BLaER1 (cell line): Measurements from ENCODE around the gene KLHL30.

Experiments
- H3K27ac ChIP-seq: shearing (Covaris generic); formaldehyde crosslinking; 2 replicates; pipeline ENCODE4 v1.8.1; 2022
- H3K27me3 ChIP-seq: shearing (Covaris generic); formaldehyde crosslinking; 2 replicates; pipeline ENCODE4 v1.8.1; 2022
- H3K36me3 ChIP-seq: shearing (Covaris generic); formaldehyde crosslinking; 2 replicates; pipeline ENCODE4 v1.8.1; 2022
- H3K4me1 ChIP-seq: shearing (Covaris generic); formaldehyde crosslinking; 2 replicates; pipeline ENCODE4 v1.8.1; 2022
- H3K4me2 ChIP-seq: shearing (Covaris generic); formaldehyde crosslinking; 2 replicates; pipeline ENCODE4 v1.8.1; 2022
- H3K4me3 ChIP-seq: shearing (Covaris generic); formaldehyde crosslinking; 2 replicates; pipeline ENCODE4 v1.8.1; 2022
- H3K9ac ChIP-seq: shearing (Covaris generic); formaldehyde crosslinking; 2 replicates; pipeline ENCODE4 v1.8.1; 2022
- H3K9me3 ChIP-seq: shearing (Covaris generic); formaldehyde crosslinking; 2 replicates; pipeline ENCODE4 v1.8.1; 2022
- H4K20me1 ChIP-seq: shearing (Covaris generic); formaldehyde crosslinking; 2 replicates; pipeline ENCODE4 v1.8.1; 2022
- Cebpa-rat ChIP-seq: shearing (Covaris generic); IDR thresholded peaks from 2 replicates; pipeline ENCODE4 v1.8.1; 2022

KLHL30 gene

DNA sequence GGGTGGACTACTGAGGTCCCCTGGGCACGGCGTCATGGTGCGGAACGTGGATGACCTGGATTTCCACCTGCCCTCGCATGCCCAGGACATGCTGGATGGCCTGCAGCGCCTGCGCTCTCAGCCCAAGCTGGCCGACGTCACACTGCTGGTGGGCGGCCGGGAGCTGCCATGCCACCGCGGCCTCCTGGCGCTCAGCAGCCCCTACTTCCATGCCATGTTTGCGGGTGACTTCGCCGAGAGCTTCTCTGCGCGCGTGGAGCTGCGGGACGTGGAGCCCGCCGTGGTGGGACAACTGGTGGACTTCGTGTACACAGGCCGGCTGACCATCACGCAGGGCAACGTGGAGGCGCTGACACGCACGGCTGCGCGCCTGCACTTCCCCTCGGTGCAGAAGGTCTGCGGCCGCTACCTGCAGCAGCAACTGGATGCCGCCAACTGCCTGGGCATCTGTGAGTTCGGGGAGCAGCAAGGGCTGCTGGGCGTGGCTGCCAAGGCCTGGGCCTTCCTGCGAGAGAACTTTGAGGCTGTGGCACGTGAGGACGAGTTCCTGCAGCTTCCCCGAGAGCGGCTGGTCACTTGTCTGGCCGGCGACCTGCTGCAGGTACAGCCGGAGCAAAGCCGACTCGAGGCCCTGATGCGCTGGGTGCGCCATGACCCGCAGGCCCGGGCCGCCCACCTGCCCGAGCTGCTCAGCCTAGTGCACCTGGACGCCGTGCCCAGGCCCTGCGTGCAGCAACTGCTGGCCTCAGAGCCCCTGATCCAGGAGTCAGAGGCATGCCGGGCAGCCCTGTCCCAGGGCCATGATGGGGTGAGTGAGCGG lies 2.5 kb downstream of the KLHL30 start:
- Histone ChIP-seq H3K4me1 (peaks cover 97% of the 10 kb centered on the region), H3K27ac (0 out of 2 replicates have a peak overlapping the region, but pooled peaks have one; percentile 41), H3K36me3 (peaks cover 20% of the 10 kb centered on the region), H3K27me3 (no peaks in the 10 kb centered on the region), H3K9me3 (no peaks in the 10 kb centered on the region), H3K4me2 (peak overlapping the region; percentile 97), H3K9ac (no peak overlapping the region), H3K4me3 (no peak overlapping the region), H4K20me1 (no peaks in the 10 kb centered on the region)
- no peak for TF ChIP-seq Cebpa-rat

DNA sequence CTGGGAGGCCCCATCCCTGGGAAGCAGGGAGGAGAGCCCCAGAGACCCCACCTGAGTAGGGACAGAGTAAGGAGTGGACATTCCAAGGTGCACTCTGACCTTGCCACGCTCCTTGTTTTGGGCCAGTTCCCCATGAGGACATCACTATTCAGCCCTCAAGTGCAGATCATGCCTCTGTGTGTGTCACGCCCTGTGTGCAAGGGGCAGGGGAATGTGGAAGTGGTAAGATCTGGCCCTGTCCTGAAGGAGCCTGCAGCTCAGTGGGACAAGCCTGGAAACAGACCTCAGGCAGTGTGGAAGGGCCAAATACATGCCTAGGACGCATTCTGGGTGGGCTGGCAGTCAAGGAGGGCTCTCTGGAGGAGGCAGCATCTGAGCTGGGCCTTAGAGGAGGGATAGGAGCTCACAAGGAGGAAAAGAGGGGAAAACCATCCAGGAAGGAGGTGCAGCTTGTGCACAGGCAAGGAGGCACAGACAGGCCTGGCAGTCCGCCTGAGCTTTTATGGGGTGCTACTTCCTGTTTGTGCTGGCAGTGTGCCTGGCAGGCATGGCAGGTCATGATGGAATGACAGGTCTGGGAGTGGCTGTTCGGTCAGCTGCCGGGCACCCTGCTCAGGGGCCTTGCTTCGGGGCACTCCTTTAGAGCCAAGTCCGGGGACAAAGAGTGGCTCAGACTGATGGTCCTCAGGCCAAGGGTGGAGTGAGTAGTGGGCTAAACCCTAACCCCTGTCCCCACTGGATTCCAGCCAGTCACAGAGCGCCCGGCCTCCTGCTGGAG lies 3.3 kb downstream of the KLHL30 start:
- no peaks in the 10 kb centered on the region for H3K27me3 ChIP-seq
- H3K4me3 ChIP-seq = no peak overlapping the region
- peaks cover 100% of the 10 kb centered on the region for H3K4me1 ChIP-seq
- peak overlapping the region; percentile 41 for H3K27ac ChIP-seq
- H3K4me2 ChIP-seq = peak overlapping the region; percentile 97
- peaks cover 20% of the 10 kb centered on the region for H3K36me3 ChIP-seq
- H3K9ac ChIP-seq = peak overlapping the region; percentile 14; the same call in 1 of the 2 replicates
- H3K9me3 ChIP-seq = no peaks in the 10 kb centered on the region
- H4K20me1 ChIP-seq = no peaks in the 10 kb centered on the region
- no peak for TF ChIP-seq Cebpa-rat

DNA sequence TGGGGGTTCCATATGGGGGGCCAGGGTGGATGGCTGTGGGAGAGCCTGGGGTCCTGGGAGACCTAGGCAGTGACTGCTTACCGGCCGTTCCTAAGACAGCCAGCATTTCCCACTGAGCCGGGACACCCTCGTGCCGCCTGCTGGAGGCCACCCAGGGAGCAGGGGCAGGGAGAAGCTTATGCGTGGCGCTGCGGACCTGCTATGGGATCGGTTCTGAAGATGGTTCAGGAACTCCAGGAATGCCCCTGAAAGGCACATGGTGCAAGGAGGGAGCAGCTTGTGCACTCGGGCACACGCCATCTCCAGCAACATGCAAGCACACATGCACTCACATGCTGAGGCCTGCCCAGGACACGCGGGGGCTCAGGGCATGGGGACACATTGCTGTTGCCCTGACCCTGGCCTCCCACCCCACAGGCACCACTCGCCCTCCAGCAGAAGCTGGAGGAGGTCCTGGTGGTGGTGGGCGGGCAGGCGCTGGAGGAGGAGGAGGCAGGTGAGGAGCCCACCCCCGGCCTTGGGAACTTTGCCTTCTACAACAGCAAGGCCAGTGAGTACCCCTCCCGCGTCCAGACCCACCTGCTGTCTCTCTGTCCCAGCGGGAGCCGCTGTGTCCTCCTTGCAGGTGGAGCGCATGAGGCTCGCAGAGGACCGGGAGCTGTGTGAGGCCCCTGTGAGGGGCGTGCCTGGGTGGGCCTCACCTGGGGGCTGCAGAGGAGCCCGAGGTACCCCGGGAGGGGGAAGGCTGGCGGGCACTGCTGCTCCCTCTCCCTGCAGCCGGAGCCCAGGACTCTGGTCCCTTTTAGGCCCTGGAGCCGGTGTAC lies 4.1 kb downstream of the KLHL30 start:
- peak overlapping the region; percentile 14; the same call in 1 of the 2 replicates for H3K9ac ChIP-seq
- no peaks in the 10 kb centered on the region for H3K9me3 ChIP-seq
- H3K4me2 ChIP-seq = peak overlapping the region; percentile 97
- no peak overlapping the region for H3K4me3 ChIP-seq
- peaks cover 20% of the 10 kb centered on the region for H3K36me3 ChIP-seq
- no peaks in the 10 kb centered on the region for H4K20me1 ChIP-seq
- TF ChIP-seq Cebpa-rat = no peak
- no peaks in the 10 kb centered on the region for H3K27me3 ChIP-seq
- peaks cover 100% of the 10 kb centered on the region for H3K4me1 ChIP-seq
- H3K27ac ChIP-seq = peak overlapping the region; percentile 69

DNA sequence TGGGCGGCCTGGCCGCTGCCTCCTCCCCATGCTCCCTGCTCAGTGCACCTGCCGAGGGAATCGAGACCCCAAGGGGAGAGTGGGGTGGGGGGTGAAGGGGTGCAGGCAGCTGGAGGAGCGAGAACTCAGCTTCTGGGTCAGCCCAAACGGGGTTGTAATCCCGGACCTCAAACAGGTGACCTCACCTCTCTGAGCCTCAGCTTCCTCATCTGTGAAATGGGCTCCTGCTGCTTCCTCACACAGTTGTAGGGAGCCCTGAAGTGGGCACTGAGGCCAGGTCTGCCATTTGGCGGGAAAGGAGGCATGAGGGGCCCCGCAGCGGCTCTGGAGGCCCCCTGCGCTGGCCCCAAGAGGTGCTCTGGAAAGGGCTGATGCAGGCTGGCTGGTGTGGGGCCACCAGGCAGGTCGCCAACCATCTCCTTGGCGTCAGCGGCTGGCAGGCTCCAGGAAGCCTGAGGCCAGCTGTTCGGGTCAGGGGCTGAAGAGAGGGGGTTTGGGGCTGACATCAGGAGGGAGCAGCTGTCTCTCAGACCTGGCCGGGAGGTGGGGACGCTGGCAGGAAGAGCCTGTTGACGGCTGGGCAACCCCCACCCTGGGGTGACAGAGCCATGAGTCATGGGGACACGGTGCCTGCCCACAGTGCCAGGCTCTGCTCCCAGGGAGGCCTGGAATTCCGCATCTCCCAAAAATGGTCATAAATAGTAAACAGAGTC lies 4.9 kb downstream of the KLHL30 start:
- no peak overlapping the region for H3K4me3 ChIP-seq
- H3K36me3 ChIP-seq = peaks cover 20% of the 10 kb centered on the region
- H3K9me3 ChIP-seq = no peaks in the 10 kb centered on the region
- no peaks in the 10 kb centered on the region for H3K27me3 ChIP-seq
- peaks cover 92% of the 10 kb centered on the region for H3K4me1 ChIP-seq
- peak overlapping the region; percentile 28; the same call in 1 of the 2 replicates for H3K9ac ChIP-seq
- H4K20me1 ChIP-seq = no peaks in the 10 kb centered on the region
- H3K4me2 ChIP-seq = peak overlapping the region; percentile 97
- no peak for TF ChIP-seq Cebpa-rat
- H3K27ac ChIP-seq = peak overlapping the region; percentile 69

DNA sequence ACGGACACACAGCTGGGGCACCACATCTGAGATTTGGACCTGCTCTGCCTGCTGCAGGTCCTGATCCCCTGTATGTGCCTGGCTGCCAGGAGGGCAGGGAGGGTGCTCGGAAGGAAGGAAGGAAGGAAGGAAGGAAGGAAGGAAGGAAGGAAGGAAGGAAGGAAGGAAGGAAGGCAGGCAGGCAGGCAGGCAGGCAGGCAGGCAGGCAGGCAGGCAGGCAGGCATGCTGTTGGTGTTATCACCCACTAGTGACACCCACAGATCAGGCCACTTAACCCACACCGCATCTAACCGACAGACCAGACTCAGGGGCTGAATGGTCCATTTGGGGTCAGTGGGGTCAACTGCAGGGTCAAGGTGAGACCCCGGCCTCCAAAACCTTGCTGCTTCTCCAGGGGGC lies 5.8 kb downstream of the KLHL30 start:
- no peak overlapping the region for H3K9ac ChIP-seq
- H3K4me2 ChIP-seq = peak overlapping the region; percentile 97
- 0 out of 2 replicates have a peak overlapping the region, but pooled peaks have one; percentile 35 for H3K27ac ChIP-seq
- TF ChIP-seq Cebpa-rat = no peak
- peaks cover 83% of the 10 kb centered on the region for H3K4me1 ChIP-seq
- no peaks in the 10 kb centered on the region for H3K9me3 ChIP-seq
- no peak overlapping the region for H3K4me3 ChIP-seq
- no peaks in the 10 kb centered on the region for H3K27me3 ChIP-seq
- peaks cover 20% of the 10 kb centered on the region for H3K36me3 ChIP-seq
- no peaks in the 10 kb centered on the region for H4K20me1 ChIP-seq

DNA sequence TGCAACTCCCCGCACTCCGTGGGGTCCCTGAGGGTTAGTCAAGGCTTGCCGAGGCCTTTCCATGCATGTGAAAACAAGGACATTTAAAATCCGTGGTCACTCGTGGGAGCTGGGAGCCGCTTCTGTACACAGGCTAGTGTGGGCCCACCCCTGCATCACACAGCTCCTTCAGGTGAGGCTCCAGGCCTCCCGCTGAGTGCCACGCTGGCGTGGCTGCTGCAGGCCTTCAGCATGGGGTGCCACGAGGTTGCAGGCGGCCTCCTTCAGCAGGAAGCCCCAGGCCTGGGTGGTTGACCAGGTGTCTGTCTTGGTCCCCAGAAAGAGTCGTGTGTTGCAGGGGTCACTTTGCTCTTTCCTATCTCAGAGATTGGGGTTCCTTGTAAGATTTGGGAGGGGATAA lies 6.6 kb downstream of the KLHL30 start:
- Histone ChIP-seq H4K20me1 (no peaks in the 10 kb centered on the region), H3K9ac (no peak overlapping the region), H3K9me3 (no peaks in the 10 kb centered on the region), H3K27ac (0 out of 2 replicates have a peak overlapping the region, but pooled peaks have one; percentile 35), H3K4me3 (no peak overlapping the region), H3K36me3 (peaks cover 20% of the 10 kb centered on the region), H3K27me3 (no peaks in the 10 kb centered on the region), H3K4me1 (peaks cover 77% of the 10 kb centered on the region), H3K4me2 (peak overlapping the region; percentile 97)
- no peak for TF ChIP-seq Cebpa-rat

DNA sequence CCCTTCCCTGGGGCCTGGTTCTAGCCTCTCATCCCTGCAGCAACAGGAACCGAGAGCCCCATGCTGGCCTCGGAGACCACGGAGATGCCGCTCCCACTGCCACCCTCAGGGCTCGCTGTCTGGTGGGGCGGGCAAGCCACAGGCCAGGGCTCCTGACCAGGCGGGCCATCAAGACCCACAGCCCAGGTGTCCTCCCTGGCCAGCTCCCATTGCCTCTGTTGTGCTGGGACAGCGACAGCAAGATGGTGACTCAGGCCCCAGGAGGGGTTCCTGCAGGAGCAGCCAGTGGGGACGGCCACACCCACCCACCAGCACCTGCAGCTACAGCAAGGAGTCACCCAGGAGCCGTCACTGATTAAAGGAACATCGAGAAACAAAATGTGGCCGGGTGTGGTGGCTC lies 7.4 kb downstream of the KLHL30 start:
- no peak overlapping the region for H3K9ac ChIP-seq
- H3K27ac ChIP-seq = peak overlapping the region; percentile 41
- H3K4me1 ChIP-seq = peaks cover 77% of the 10 kb centered on the region
- peak overlapping the region; percentile 97 for H3K4me2 ChIP-seq
- no peaks in the 10 kb centered on the region for H3K9me3 ChIP-seq
- peaks cover 16% of the 10 kb centered on the region for H3K36me3 ChIP-seq
- no peaks in the 10 kb centered on the region for H4K20me1 ChIP-seq
- H3K27me3 ChIP-seq = no peaks in the 10 kb centered on the region
- TF ChIP-seq Cebpa-rat = no peak
- no peak overlapping the region for H3K4me3 ChIP-seq

DNA sequence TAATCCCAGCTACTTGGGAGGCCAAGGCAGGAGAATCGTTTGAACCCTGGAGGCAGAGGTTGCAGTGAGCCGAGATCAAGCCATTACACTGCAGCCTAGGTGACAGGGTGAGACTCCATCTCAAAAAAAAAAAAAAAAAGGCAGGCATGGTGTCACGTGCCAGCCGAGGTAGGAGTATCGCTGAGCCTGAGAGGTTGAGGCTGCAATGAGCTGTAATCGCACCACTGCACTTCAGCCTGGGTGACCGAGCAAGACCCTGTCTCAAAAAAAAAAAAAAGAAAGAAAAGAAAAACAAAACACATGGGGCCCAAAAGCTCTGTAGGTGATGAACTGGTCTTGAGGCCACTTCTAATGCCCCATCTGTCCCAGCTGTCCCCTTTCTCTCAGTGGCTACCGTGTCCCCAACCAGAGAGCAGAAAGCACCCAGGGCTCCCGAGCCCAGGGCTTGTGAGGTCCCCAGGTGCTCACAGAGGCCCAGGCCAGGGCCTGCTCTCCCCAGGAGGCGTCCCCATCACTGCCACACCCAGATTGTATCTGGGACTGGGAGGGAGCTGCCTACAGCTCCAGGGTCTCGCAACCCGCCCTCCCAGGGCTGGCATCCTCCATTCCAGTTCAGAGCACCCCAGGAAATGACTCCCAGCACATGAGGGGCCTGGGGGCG lies 8.5 kb downstream of the KLHL30 start:
- no peak overlapping the region for H3K9ac ChIP-seq
- no peaks in the 10 kb centered on the region for H3K9me3 ChIP-seq
- no peak overlapping the region for H3K4me3 ChIP-seq
- H3K4me1 ChIP-seq = peaks cover 77% of the 10 kb centered on the region
- H3K4me2 ChIP-seq = peak overlapping the region; percentile 97
- peak overlapping the region; percentile 44 for H3K27ac ChIP-seq
- no peak for TF ChIP-seq Cebpa-rat
- peaks cover 7% of the 10 kb centered on the region; the same call in 1 of the 2 replicates for H3K36me3 ChIP-seq
- no peaks in the 10 kb centered on the region for H3K27me3 ChIP-seq
- H4K20me1 ChIP-seq = no peaks in the 10 kb centered on the region
